EH (cell line): ENCODE results near the gene P2RY8.
A peak's percentile ranks its signal among the peaks of the same experiment; 100 is the strongest.
"Not testable (repeated sequence)": the region's sequence is repeated elsewhere in the genome, so short reads cannot be mapped to it uniquely, and the experiment has no call there.

Source experiments
- DNase-seq: peaks from one replicate; pipeline ENCODE4 v3.0.0-alpha.2; 2015; ENCODE audit warnings: low read depth

P2RY8 gene

GRCh38 chrX:1486749-1487361 is 50.1 kb downstream of the P2RY8 start:
- no peak for DNase-seq

DNA sequence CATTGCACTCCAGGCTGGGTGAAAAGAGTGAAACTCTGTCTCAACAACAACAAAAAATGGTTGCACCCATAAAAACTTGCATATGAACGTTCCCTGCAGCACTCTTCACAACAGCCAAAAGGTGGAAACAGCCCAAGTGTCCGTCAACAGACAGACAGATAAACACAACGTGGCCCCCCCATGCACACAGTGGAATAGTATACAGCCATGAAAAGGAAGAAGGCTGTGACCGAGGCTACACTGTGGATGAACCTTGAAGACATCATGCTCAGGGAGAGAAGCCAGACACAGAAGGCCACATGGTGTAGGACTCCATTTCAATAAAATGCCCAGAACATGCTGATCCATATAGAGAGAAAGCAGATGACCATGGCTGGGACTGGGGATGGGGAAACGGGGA is 50.8 kb downstream of the P2RY8 start:
- DNase-seq = no peak

GRCh38 chrX:1485033-1485432 is 52.0 kb downstream of the P2RY8 start:
- no peak for DNase-seq

DNA sequence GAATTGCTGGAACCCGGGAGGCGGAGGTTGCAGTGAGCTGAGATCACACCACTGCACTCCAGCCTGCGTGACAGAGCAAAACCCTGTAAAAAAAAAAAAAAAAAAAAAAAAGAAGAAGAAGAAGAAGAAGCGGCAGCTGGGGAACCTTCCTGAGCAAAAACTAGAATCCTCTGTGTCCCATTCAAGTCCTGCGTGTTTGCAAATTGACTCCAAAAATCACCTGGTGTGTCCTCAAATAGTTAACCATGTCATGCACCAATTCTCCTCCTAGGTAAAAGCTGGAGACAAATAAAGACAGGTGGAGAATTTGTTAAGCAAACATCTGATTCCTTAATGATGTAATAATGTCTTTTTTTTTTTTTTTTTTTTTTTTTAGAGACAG is 52.4 kb downstream of the P2RY8 start:
- no peak for DNase-seq

DNA sequence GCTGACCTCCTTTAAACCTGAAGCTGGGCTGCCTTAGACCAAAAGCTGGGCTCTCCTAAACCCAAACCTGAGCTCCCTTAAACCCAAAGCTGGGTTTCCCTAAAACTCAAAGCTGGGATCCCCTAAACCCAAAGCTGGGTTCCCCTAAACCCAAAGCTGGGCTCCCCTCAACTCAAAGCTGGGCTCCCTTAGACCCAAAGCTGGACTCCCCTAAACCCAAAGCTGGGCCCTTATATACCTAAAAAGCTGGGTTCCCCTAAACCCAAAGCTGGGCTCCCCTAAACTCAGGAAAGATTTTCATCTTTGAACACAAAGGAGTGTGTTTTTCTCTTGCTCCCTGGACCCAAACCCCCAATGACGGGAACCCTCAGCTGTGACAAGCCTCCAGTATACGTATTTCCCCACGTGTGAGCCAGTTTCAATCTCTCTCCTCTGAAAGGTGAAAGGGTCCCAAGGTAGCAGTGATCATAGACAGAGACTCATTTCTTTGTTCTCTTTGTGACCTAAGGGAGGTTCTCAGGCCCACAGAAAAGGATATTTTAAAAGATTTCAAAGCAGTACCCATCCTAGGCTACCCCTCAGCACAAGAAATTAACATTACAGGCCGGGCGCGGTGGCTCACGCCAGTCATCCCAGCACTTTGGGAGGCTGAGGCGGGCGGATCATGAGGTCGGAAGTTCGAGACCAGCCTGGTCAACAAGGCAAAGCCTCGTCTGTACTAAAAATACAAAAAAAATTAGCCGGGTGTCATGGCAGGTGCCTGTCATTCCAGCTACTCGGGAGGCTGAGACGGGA is 52.9 kb downstream of the P2RY8 start:
- no peak for DNase-seq

DNA sequence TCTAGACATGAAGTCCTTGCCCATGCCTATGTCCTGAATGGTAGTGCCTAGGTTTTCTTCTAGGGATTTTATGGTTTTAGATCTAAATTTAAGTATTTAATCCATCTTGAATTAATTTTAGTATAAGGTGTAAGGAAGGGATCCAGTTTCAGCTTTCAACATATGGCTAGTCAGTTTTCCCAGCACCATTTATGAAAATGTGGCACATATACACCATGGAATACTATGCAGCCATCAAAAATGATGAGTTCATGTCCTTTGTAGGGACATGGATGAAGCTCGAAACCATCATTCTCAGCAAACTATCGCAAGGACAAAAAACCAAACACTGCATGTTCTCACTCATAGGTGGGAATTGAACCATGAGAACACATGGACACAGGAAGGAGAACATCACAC is 54.5 kb downstream of the P2RY8 start:
- not testable (repeated sequence) for DNase-seq

DNA sequence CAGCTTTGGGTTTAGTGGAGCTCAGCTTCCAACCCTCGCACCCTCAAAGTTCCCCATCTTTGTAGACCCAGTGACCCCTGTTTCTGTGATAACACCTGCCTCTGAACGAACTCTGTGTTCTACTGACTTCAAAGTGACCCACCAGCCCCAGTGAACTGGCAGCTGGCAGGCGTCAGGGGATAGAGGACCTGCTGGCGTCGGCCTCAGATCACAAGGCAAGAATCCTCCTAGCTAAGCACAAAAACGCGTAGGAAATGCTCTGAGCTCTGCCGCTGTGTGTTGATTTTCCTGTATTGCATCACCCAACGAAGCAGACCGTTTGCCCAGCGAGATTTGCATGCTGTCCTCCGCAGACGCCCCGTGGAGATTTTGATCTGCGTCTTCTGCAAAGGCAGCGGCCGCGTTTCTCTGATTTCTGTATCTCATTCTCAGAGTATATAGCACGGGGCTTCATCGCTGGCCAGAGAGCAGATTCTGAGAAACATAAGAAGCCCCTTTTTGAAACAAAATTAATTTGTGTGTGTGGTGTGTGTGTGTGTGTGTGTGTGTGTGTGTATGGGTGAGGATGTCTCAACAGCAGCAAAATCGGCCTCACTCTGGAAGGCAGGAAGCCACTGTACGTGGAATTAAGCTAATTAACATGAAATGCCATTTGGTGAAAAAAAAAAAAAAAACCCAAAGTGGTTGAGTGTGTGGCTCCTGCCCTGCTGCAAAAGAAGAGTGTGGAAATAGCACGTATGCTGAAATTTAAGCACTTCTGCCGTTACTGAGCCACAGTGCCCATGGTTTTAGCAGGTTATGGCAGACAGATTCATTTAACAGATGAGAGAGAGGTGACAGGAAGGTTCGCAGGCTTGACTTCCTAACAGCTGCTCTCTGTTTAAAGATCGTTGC is 55.1 kb downstream of the P2RY8 start:
- peak; percentile 86 for DNase-seq

GRCh38 chrX:1480082-1480785 is 56.8 kb downstream of the P2RY8 start:
- no peak for DNase-seq

GRCh38 chrX:1477801-1478458 is 59.1 kb downstream of the P2RY8 start:
- peak; percentile 77 for DNase-seq

DNA sequence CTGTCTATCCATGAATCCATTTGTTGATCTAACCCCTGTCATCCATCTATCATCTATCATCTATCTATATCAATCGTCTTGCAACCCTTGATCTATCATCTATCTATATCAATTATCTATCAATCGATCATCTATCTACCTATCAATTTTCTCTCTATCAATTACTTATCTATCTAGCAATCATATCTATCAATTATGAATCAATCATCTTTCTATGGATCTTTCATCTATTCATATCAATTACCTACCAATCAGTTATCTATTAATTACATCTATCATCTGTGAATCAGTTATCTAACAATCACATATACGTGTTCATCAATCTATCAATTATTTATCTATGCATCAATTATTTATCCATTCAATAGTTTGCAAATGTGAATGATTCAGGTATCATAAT is 59.8 kb downstream of the P2RY8 start:
- DNase-seq = no peak

DNA sequence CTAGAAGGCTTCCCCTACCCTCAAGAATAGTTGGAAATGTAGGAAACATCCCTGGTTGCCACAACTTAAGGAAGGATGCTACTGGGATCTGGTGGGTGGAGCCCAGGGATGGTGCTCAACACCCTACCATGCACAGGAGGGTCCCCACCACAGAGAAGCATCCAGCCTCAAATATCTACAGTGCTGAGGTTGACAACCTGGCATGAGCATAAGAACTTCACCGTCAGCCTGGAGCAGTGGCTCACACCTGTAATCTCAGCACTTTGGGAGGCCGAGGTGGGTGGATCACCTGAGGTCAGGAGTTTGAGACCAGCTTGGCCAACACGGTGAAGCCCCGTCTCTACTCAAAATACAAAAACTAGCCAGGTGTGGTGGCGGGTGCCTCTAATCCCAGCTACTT is 60.3 kb downstream of the P2RY8 start:
- DNase-seq = no peak

DNA sequence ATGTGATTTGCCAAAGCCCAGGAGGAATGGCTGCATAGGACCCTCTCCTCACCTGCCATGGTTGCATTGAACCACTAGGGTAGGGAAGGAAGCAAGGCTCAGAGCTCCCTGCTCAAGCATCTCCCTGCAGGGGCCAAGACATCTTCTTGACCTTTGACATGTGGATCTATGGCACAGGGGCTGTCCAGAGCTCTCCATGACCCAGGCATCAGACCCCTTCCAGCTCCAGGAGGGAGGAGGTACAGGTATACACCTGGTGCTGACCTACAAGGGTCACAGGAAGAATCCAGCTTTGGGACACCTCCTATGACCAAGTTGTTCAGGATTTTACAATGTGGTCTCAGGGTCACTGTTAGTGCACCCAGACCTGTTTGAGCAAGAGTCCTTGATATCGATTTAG is 61.1 kb downstream of the P2RY8 start:
- DNase-seq = no peak

DNA sequence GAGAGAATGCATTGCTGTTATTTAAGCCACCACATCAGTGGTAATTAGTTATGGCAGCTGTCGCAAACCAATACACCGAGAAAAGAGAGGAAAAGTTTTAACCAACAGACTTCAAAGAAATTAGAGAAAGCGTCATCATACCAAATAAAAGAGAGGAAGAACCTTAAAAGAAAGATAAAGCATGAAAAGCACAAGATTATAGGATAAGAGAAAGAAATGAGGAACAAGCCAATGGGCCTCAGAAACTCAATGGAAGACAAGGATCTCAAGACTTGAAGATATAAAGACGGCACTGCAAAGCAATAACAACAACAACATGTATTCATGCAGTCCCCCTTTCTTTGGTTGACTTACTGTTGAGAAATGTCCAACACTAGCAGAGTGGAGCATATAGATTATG is 61.5 kb downstream of the P2RY8 start:
- no peak for DNase-seq

DNA sequence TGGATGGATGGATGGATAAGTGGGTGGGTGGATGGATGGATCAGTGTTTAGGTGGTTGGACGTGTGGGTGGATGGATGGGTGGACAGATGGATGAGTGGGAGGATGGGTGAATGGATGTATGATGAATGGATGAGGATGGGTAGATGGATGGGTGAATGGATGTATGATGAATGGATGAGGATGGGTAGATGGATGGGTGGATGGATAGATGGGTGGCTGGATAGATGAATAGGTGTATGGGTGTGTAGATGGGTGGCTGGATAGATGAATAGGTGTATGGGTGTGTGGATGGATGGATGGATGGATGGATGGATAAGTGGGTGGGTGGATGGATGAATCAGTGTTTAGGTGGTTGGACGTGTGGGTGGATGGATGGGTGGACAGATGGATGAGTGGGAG is 62.4 kb downstream of the P2RY8 start:
- DNase-seq = not testable (repeated sequence)

GRCh38 chrX:1472975-1473374 is 64.0 kb downstream of the P2RY8 start:
- no peak for DNase-seq

DNA sequence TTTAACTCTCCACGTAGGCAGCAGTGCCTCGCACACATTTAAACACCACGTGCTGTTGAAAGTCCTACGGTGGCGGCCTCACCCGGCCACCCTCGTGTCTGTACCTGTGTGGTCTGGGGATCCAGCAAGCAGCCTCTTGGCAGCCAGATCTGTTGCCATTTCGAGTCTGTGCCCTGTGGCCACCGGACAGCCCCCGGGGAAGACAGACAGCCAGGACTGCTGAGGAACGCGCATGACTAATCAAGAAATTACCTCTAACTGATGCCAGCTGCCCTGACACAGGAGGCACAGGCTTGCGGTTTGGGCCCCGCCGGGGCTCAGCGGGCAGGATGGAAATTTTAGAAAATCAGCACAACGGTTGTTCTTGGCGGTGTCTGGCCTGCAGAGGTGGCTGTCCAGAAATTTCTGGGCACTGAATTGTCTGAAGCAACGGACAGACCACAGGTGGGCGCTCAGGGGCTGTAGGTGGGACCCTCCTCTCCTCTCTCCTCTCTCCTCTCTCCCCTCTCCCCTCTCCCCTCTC is 68.7 kb downstream of the P2RY8 start:
- peak; percentile 77 for DNase-seq

GRCh38 chrX:1466971-1467561 is 69.9 kb downstream of the P2RY8 start:
- no peak for DNase-seq

- DNase-seq = no peak
These were observed 70.7 kb downstream of the P2RY8 start for GRCh38 chrX:1466232-1466661.

- DNase-seq = no peak
These were observed 71.4 kb downstream of the P2RY8 start for GRCh38 chrX:1465286-1466231.

DNA sequence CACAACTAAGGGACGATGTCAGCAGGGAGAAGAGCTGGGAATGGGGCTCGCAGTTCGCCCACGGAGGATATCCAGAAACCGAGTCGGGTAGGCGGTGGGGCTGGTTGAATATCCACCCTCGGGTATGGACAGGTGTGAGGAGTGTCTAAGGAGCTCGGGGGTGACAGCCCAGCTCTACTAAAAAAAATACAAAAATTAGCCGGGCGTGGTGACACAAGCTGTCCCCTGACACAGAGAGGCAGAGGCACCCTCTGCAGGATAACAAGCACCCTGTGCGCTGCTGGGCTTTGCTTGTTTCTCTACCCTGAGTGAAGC is 72.1 kb downstream of the P2RY8 start:
- no peak for DNase-seq
